Parathyroid adenoma (tissue), 2 donors: ENCODE results near the gene OR52A1.
"Not testable (repeated sequence)": the region's sequence is repeated elsewhere in the genome, so short reads cannot be mapped to it uniquely, and the experiment has no call there.

ENCODE experiments used
- H2AFZ ChIP-seq: fragments of 300-600 bp; sonication (generic); one replicate; pipeline ENCODE4 v1.7.0; 2017; ENCODE audit warnings: antibody characterized with exemption, mild to moderate bottlenecking
- H3K27ac ChIP-seq: fragments of 300-600 bp; sonication (generic); one replicate; pipeline ENCODE4 v1.7.0; 2017
- H3K27me3 ChIP-seq: fragments of 300-600 bp; sonication (generic); one replicate; pipeline ENCODE4 v1.7.0; 2017; ENCODE audit warnings: low read length; ENCODE audit not compliant: control insufficient read depth, insufficient read depth
- H3K36me3 ChIP-seq: fragments of 300-600 bp; sonication (generic); one replicate; pipeline ENCODE4 v1.7.0; 2017; ENCODE audit warnings: low read length; ENCODE audit not compliant: control insufficient read depth, insufficient read depth
- H3K4me1 ChIP-seq: fragments of 300-600 bp; sonication (generic); one replicate; pipeline ENCODE4 v1.7.0; 2017; ENCODE audit warnings: control low read depth
- H3K4me2 ChIP-seq: fragments of 300-600 bp; sonication (generic); one replicate; pipeline ENCODE4 v1.7.0; 2017; ENCODE audit warnings: low read length
- H3K4me3 ChIP-seq: fragments of 300-600 bp; sonication (generic); one replicate; pipeline ENCODE4 v1.7.0; 2017; ENCODE audit warnings: low read depth, low read length
- H3K79me2 ChIP-seq: fragments of 300-600 bp; sonication (generic); one replicate; pipeline ENCODE4 v1.7.0; 2017; ENCODE audit warnings: control low read depth
- H3K9ac ChIP-seq: fragments of 300-600 bp; sonication (generic); one replicate; pipeline ENCODE4 v1.7.0; 2017; ENCODE audit warnings: mild to moderate bottlenecking
- H3K9me3 ChIP-seq: fragments of 300-600 bp; sonication (generic); one replicate; pipeline ENCODE4 v1.7.0; 2017; ENCODE audit warnings: low read length; ENCODE audit not compliant: control insufficient read depth
- TF ChIP-seq, protein P1 (sequence below): fragments of 300-600 bp; sonication (generic); IDR thresholded peaks from one replicate; pipeline ENCODE4 v1.7.0; 2017; ENCODE audit warnings: antibody characterized with exemption, mild to moderate bottlenecking
- donor health status: primary hyperparathyroidism.

Gene OR52A1

GRCh38 chr11:5153574-5154431 is 754 bp downstream of the OR52A1 start:
- H3K4me1 ChIP-seq, result no peaks in the 10 kb centered on the region
- H3K4me2 ChIP-seq, result no peak overlapping the region
- H3K79me2 ChIP-seq, result no peaks in the 10 kb centered on the region
- H3K27ac ChIP-seq, result no peak overlapping the region
- H3K36me3 ChIP-seq, result no peaks in the 10 kb centered on the region
- no peak overlapping the region for H2AFZ ChIP-seq
- no peak overlapping the region for H3K9ac ChIP-seq
- no peak overlapping the region for H3K4me3 ChIP-seq
- TF ChIP-seq, protein P1, sequence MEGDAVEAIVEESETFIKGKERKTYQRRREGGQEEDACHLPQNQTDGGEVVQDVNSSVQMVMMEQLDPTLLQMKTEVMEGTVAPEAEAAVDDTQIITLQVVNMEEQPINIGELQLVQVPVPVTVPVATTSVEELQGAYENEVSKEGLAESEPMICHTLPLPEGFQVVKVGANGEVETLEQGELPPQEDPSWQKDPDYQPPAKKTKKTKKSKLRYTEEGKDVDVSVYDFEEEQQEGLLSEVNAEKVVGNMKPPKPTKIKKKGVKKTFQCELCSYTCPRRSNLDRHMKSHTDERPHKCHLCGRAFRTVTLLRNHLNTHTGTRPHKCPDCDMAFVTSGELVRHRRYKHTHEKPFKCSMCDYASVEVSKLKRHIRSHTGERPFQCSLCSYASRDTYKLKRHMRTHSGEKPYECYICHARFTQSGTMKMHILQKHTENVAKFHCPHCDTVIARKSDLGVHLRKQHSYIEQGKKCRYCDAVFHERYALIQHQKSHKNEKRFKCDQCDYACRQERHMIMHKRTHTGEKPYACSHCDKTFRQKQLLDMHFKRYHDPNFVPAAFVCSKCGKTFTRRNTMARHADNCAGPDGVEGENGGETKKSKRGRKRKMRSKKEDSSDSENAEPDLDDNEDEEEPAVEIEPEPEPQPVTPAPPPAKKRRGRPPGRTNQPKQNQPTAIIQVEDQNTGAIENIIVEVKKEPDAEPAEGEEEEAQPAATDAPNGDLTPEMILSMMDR, result no peak
- no peaks in the 10 kb centered on the region for H3K27me3 ChIP-seq
- no peaks in the 10 kb centered on the region for H3K9me3 ChIP-seq

GRCh38 chr11:5151713-5152153 is 2.8 kb downstream of the OR52A1 start:
- Histone ChIP-seq H3K4me1 (no peaks in the 10 kb centered on the region), H3K27me3 (no peaks in the 10 kb centered on the region), H3K4me2 (no peak overlapping the region), H3K36me3 (no peaks in the 10 kb centered on the region), H3K9ac (no peak overlapping the region), H3K27ac (no peak overlapping the region), H2AFZ (no peak overlapping the region), H3K4me3 (no peak overlapping the region), H3K9me3 (no peaks in the 10 kb centered on the region), H3K79me2 (no peaks in the 10 kb centered on the region)
- TF ChIP-seq, protein P1, result no peak

DNA sequence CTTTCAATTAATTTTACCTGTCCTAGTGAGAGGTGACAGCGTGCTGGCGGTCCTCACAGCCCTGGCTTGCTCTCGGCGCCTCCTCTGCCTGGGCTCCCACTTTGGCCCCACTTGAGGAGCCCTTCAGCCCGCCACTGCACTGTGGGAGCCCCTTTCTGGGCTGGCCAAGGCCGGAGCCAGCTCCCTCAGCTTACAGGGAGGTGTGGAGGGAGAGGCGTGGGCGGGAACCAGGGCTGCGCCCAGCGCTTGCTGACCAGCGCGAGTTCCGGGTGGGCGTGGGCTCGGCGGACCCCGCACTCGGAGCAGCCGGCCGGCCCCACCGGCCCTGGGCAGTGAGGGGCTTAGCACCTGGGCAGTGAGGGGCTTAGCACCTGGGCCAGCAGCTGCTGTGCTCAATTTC is 10.4 kb downstream of the OR52A1 start:
- not testable (repeated sequence) for H3K9me3 ChIP-seq, H2AFZ ChIP-seq, H3K36me3 ChIP-seq, H3K9ac ChIP-seq, H3K79me2 ChIP-seq, H3K4me2 ChIP-seq, H3K27me3 ChIP-seq, H3K4me3 ChIP-seq, H3K4me1 ChIP-seq, H3K27ac ChIP-seq

- TF ChIP-seq, protein P1, result no peak
- Histone ChIP-seq H3K9me3 (no peaks in the 10 kb centered on the region), H3K4me1 (no peaks in the 10 kb centered on the region), H3K4me3 (no peak within 1 kb of the TSS), H3K27ac (no peak within 1 kb of the TSS), H2AFZ (no peak within 1 kb of the TSS), H3K9ac (no peak within 1 kb of the TSS), H3K79me2 (no peaks in the 10 kb centered on the region), H3K36me3 (no peaks in the 10 kb centered on the region), H3K4me2 (no peak within 1 kb of the TSS), H3K27me3 (no peaks in the 10 kb centered on the region)
Observed at GRCh38 chr11:5137996-5138395, 16.6 kb downstream of the OR52A1 start, which contains the start of gene OR52A5. Gene OR52A5 (minus strand): TSS chr11:5138356. CDS start chr11:5132642, 5,714 bp downstream.

DNA sequence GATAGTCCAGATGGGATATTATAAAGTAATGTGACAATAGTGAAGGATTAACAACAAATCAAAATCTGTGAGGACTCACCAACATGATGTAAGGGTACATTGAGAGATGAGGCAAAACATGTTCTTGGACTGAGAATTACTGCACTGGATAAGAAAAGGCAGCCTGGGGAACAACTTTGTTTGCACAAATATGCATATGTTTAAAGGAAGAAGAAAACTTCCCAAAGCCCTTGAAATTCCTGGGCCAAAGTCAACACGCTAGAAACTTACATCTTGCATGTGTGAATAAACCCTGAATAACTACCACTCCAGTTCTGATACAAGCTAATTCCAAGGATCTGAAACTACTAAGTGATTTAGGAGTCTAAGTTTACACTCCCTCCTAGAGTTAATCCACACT is 17.5 kb downstream of the OR52A1 start:
- Histone ChIP-seq H3K27me3 (no peaks in the 10 kb centered on the region), H3K4me1 (no peaks in the 10 kb centered on the region), H3K4me2 (no peak overlapping the region), H3K79me2 (no peaks in the 10 kb centered on the region), H3K9ac (no peak overlapping the region), H3K36me3 (no peaks in the 10 kb centered on the region), H3K27ac (no peak overlapping the region), H3K4me3 (no peak overlapping the region), H3K9me3 (no peaks in the 10 kb centered on the region), H2AFZ (no peak overlapping the region)
- TF ChIP-seq, protein P1, result no peak
